DND-41 (cell line): ENCODE data around the gene CHMP2A.

ENCODE experiments used
- ATAC-seq: fragments of 200-7000 bp; cut with Tn5 transposase; 3 replicates; pipeline ENCODE4 v1.9.1; 2021; ENCODE audit warnings: low read depth; ENCODE audit not compliant: insufficient read depth
- DNase-seq: peaks from one replicate; pipeline ENCODE4 v3.0.0-alpha.2; 2020
- H2AFZ ChIP-seq: 2 replicates; pipeline ENCODE4 v1.6.0; 2012; ENCODE audit warnings: low read depth, low read length
- H3K27ac ChIP-seq: 2 replicates; pipeline ENCODE4 v1.5.1; 2012; ENCODE audit warnings: low read length, inconsistent platforms
- H3K27me3 ChIP-seq: fragments of 200-600 bp; sonication (generic); 2 replicates; pipeline ENCODE4 v1.6.0; 2012; ENCODE audit warnings: low read length, mild to moderate bottlenecking, inconsistent platforms; ENCODE audit not compliant: insufficient read depth, poor library complexity
- H3K36me3 ChIP-seq: 2 replicates; pipeline ENCODE4 v1.5.1; 2012; ENCODE audit warnings: low read length, inconsistent platforms; ENCODE audit not compliant: insufficient read depth
- H3K4me1 ChIP-seq: 2 replicates; pipeline ENCODE4 v1.5.1; 2012; ENCODE audit warnings: mild to moderate bottlenecking, low read length; ENCODE audit not compliant: insufficient read depth
- H3K4me2 ChIP-seq: 2 replicates; pipeline ENCODE4 v1.6.0; 2012; ENCODE audit warnings: mild to moderate bottlenecking, moderate library complexity, low read length, inconsistent platforms; ENCODE audit not compliant: insufficient read depth
- H3K4me3 ChIP-seq, 2 experiments: fragments of 200-600 bp in 1 of 2; shearing (Covaris generic) in 1 of 2; 2 replicates each; pipeline ENCODE4 v1.5.1; 2012 to 2016; ENCODE audit warnings: inconsistent platforms in 2 of 2, low read length in 2 of 2, mild to moderate bottlenecking in 2 of 2, low read depth in 1 of 2, moderate library complexity in 1 of 2
- H3K79me2 ChIP-seq: 2 replicates; pipeline ENCODE4 v1.6.0; 2012; ENCODE audit warnings: low read length, inconsistent platforms; ENCODE audit not compliant: insufficient read depth
- H3K9ac ChIP-seq: 2 replicates; pipeline ENCODE4 v1.6.0; 2012; ENCODE audit warnings: low read depth, mild to moderate bottlenecking, inconsistent platforms, low read length, moderate library complexity
- H3K9me3 ChIP-seq: 2 replicates; pipeline ENCODE4 v1.5.1; 2012; ENCODE audit warnings: low read length, moderate library complexity, mild to moderate bottlenecking, inconsistent platforms; ENCODE audit not compliant: insufficient read depth, severe bottlenecking
- H4K20me1 ChIP-seq: 2 replicates; pipeline ENCODE4 v1.6.0; 2012; ENCODE audit warnings: low read length; ENCODE audit not compliant: insufficient read depth
- CTCF ChIP-seq: IDR thresholded peaks from 2 replicates; pipeline ENCODE4 v1.5.1; 2012; ENCODE audit warnings: borderline replicate concordance, low read length, moderate library complexity, mild to moderate bottlenecking; ENCODE audit not compliant: poor library complexity, severe bottlenecking; ENCODE audit errors: extremely low read depth
- EZH2 ChIP-seq: IDR thresholded peaks from 3 replicates; pipeline ENCODE4 v1.6.1; 2012; ENCODE audit warnings: borderline replicate concordance, low read depth, mild to moderate bottlenecking, moderate library complexity, low read length, inconsistent platforms; ENCODE audit not compliant: severe bottlenecking

CHMP2A gene

GRCh38 chr19:58584498-58585441 lies 29.9 kb upstream of the CHMP2A start:
- Histone ChIP-seq H3K9ac (no peak overlapping the region), H4K20me1 (0 out of 2 replicates have a peak, but pooled peaks cover 3% of the 10 kb centered on the region), H3K9me3 (no peaks in the 10 kb centered on the region), H3K27ac (no peak overlapping the region), H3K4me2 (no peak overlapping the region), H3K79me2 (peaks cover 2% of the 10 kb centered on the region), H3K4me1 (no peaks in the 10 kb centered on the region), H2AFZ (no peak overlapping the region), H3K36me3 (peaks cover 32% of the 10 kb centered on the region), H3K4me3 (no peak overlapping the region), H3K27me3 (no peaks in the 10 kb centered on the region)
- no peak for DNase-seq
- TF ChIP-seq EZH2 (no peak), CTCF (no peak)
- no peak for ATAC-seq

GRCh38 chr19:58582985-58583384 lies 28.1 kb upstream of the CHMP2A start:
- no peak overlapping the region for H3K4me3 ChIP-seq
- no peak for DNase-seq
- no peaks in the 10 kb centered on the region for H3K9me3 ChIP-seq
- H3K4me1 ChIP-seq = peaks cover 3% of the 10 kb centered on the region; the same call in 1 of the 2 replicates
- 0 out of 2 replicates have a peak, but pooled peaks cover 9% of the 10 kb centered on the region for H4K20me1 ChIP-seq
- no peak overlapping the region for H3K27ac ChIP-seq
- no peak for ATAC-seq
- H3K27me3 ChIP-seq = no peaks in the 10 kb centered on the region
- H3K79me2 ChIP-seq = peaks cover 12% of the 10 kb centered on the region
- H3K36me3 ChIP-seq = peaks cover 35% of the 10 kb centered on the region
- H3K9ac ChIP-seq = no peak overlapping the region
- no peak overlapping the region for H3K4me2 ChIP-seq
- H2AFZ ChIP-seq = no peak overlapping the region
- TF ChIP-seq EZH2 = no peak
- no peak for TF ChIP-seq CTCF

- no peak overlapping the region for H3K9ac ChIP-seq
- no peak overlapping the region for H3K27ac ChIP-seq
- peak; percentile 85 for DNase-seq
- H2AFZ ChIP-seq = no peak overlapping the region
- no peak overlapping the region for H3K4me3 ChIP-seq
- 0 out of 2 replicates have a peak, but pooled peaks cover 11% of the 10 kb centered on the region for H4K20me1 ChIP-seq
- H3K4me2 ChIP-seq = no peak overlapping the region
- H3K9me3 ChIP-seq = no peaks in the 10 kb centered on the region
- H3K4me1 ChIP-seq = peaks cover 4% of the 10 kb centered on the region; the same call in 1 of the 2 replicates
- no peak for TF ChIP-seq EZH2
- TF ChIP-seq CTCF = peak; percentile 77
- peak; percentile 95 for ATAC-seq
- H3K36me3 ChIP-seq = peaks cover 35% of the 10 kb centered on the region
- H3K27me3 ChIP-seq = no peaks in the 10 kb centered on the region
- peaks cover 13% of the 10 kb centered on the region for H3K79me2 ChIP-seq
Observed at GRCh38 chr19:58581227-58582141, 26.6 kb upstream of the CHMP2A start.
